Tibial nerve (tissue), 3 donors: ENCODE measurements around the gene ANO2.

Experiments
- CTCF ChIP-seq, 5 experiments: fragments of 200-600 bp in 3 of 5; fragments of 450-650 bp in 2 of 5; sonication (generic) in 3 of 5; IDR thresholded peaks; one replicate each; pipeline ENCODE4 v1.5.1; 2016 to 2019; ENCODE audit warnings: antibody characterized with exemption in 5 of 5, mild to moderate bottlenecking in 3 of 5, moderate library complexity in 2 of 5
- POLR2A ChIP-seq, 2 donors: fragments of 450-650 bp; IDR thresholded peaks; one replicate each; pipeline ENCODE4 v1.6.1; 2017; ENCODE audit warnings: antibody characterized with exemption in 2 of 2, mild to moderate bottlenecking in 2 of 2, moderate library complexity in 2 of 2

DNA sequence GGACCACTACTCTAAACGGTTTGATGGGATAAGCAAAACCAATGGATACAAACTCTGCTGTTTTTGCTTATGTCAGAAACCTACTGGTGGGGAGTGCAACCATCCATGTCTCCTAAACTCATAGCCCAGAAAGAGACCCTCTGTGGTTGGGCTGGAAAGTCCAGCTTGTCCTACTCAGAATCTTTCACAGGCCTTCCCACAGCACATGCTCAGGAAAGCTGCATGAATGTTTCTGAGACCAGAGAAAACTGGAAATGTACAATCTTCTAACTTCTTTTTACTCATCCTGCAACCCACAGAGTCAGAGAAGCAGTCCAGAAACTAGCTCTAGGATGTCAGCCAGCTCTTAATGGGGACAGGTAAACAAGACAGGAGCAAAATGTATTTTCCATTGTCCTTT, 73.3 kb downstream of the ANO2 start:
- TF ChIP-seq CTCF (IDR thresholded peaks at IDR 0.05) (no peak), POLR2A (IDR thresholded peaks at IDR 0.05) (no peak)
